ENCODE results near the gene PRR14L.
"Not testable (repeated sequence)": the region's sequence is repeated elsewhere in the genome, so short reads cannot be mapped to it uniquely, and the experiment has no call there.

PRR14L gene

DNA sequence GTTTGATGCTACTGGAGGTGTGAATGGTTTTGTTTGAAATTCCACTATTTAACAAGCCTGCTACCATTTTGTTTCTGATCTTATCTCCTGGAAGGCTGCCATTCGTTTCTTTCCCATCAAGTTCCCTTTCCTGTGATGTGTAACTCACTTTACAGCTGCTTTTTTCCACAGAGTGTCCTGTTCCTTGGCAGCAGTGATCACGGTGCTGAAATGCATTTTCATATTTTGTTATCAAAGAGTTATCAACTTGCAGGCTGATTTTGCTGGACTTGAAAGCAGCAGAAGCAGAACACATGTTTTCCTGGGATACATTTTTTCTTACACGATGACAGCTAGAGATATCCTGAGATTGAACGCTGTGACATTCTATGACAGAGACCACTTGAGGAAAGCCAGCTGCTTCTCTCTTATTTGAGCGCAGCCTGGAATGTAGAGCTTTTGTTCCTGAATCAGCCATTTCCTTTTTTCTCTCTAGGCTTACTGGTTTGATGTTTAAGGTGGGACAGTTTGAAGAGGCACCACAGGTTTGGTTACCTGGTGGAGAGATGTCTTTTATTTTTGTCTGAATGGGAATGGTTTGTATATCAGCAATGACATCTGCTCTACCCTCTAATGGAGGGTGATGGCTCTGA, 34.7 kb downstream of the PRR14L start:
- H3K9ac ChIP-seq (ENCODE audit: low read length): no peak overlapping the region
- H3K27ac ChIP-seq (ENCODE audit: low read length): no peak overlapping the region
- no peak overlapping the region for H3K4me3 ChIP-seq (ENCODE audit: low read length)
- no peaks in the 10 kb centered on the region for H3K4me1 ChIP-seq (ENCODE audit: control insufficient read depth, low read depth, low read length)
- H3K36me3 ChIP-seq (ENCODE audit: control insufficient read depth, low read depth, low read length): peaks cover 72% of the 10 kb centered on the region
- no peaks in the 10 kb centered on the region for H3K27me3 ChIP-seq (ENCODE audit: control insufficient read depth, insufficient read depth, low read length)
- H3K9me3 ChIP-seq (ENCODE audit: control insufficient read depth, low read depth, low read length): no peaks in the 10 kb centered on the region

- H3K27ac ChIP-seq (ENCODE audit: low read length); H3K4me3 ChIP-seq (ENCODE audit: low read length); H3K27me3 ChIP-seq (ENCODE audit: control insufficient read depth, insufficient read depth, low read length); H3K9me3 ChIP-seq (ENCODE audit: control insufficient read depth, low read depth, low read length); H3K9ac ChIP-seq (ENCODE audit: low read length); H3K4me1 ChIP-seq (ENCODE audit: control insufficient read depth, low read depth, low read length): not testable (repeated sequence)
- H3K36me3 ChIP-seq (ENCODE audit: control insufficient read depth, low read depth, low read length): peaks cover 56% of the 10 kb centered on the region
Measured at GRCh38 chr22:31711226-31711625, 38.7 kb downstream of the PRR14L start.

- H3K27me3 ChIP-seq (ENCODE audit: control insufficient read depth, insufficient read depth, low read length): no peaks in the 10 kb centered on the region
- H3K9ac ChIP-seq (ENCODE audit: low read length): no peak overlapping the region
- no peak overlapping the region for H3K4me3 ChIP-seq (ENCODE audit: low read length)
- peaks cover 30% of the 10 kb centered on the region for H3K36me3 ChIP-seq (ENCODE audit: control insufficient read depth, low read depth, low read length)
- H3K4me1 ChIP-seq (ENCODE audit: control insufficient read depth, low read depth, low read length): no peaks in the 10 kb centered on the region
- no peak overlapping the region for H3K27ac ChIP-seq (ENCODE audit: low read length)
- H3K9me3 ChIP-seq (ENCODE audit: control insufficient read depth, low read depth, low read length): no peaks in the 10 kb centered on the region
Measured at GRCh38 chr22:31707519-31707918, 42.4 kb downstream of the PRR14L start.

GRCh38 chr22:31695423-31695822, 54.5 kb downstream of the PRR14L start:
- Histone ChIP-seq H3K4me1 (ENCODE audit: control insufficient read depth, low read depth, low read length) (no peaks in the 10 kb centered on the region), H3K9me3 (ENCODE audit: control insufficient read depth, low read depth, low read length) (no peaks in the 10 kb centered on the region), H3K27ac (ENCODE audit: low read length) (no peak overlapping the region), H3K4me3 (ENCODE audit: low read length) (no peak overlapping the region), H3K27me3 (ENCODE audit: control insufficient read depth, insufficient read depth, low read length) (no peaks in the 10 kb centered on the region), H3K9ac (ENCODE audit: low read length) (no peak overlapping the region), H3K36me3 (ENCODE audit: control insufficient read depth, low read depth, low read length) (peaks cover 55% of the 10 kb centered on the region)

- H3K27ac ChIP-seq (ENCODE audit: low read length); H3K9ac ChIP-seq (ENCODE audit: low read length); H3K4me3 ChIP-seq (ENCODE audit: low read length); H3K9me3 ChIP-seq (ENCODE audit: control insufficient read depth, low read depth, low read length); H3K4me1 ChIP-seq (ENCODE audit: control insufficient read depth, low read depth, low read length); H3K27me3 ChIP-seq (ENCODE audit: control insufficient read depth, insufficient read depth, low read length): not testable (repeated sequence)
- peaks cover 42% of the 10 kb centered on the region for H3K36me3 ChIP-seq (ENCODE audit: control insufficient read depth, low read depth, low read length)
Measured at GRCh38 chr22:31694046-31694445, 55.9 kb downstream of the PRR14L start.

DNA sequence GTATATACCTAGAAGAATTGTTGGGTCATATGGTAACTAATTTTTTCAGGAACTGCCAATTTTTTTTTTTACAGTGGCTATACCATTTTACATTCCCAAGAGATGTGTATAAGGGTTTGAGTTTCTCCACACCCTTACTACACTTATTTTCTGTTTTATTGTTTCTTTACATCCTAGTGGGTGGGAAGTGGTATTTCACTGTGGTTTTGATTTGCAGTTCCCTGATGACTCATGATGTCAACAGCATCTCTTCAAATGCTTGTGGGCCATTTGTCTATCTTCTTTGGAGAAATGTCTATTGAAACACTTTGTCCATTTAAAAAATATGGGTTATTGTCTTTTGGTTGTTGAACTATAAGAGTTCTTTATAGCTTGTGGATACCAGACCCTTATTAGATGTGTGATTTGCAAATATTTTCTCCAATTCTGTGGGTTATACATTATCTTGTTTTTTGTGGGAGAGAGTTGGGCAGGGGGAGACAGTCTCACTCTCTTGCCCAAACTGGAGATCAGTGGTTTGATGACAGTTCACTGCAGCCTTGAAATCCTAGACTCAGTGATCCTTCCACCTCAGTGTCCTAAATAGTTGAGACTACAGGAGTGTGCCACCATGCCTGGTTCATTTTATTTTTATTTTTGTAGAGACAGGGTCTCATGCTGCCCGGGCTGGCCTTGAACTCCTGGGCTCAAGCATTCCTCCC, 57.6 kb downstream of the PRR14L start:
- no peaks in the 10 kb centered on the region for H3K27me3 ChIP-seq (ENCODE audit: control insufficient read depth, insufficient read depth, low read length)
- H3K4me3 ChIP-seq (ENCODE audit: low read length): no peak overlapping the region
- peaks cover 42% of the 10 kb centered on the region for H3K36me3 ChIP-seq (ENCODE audit: control insufficient read depth, low read depth, low read length)
- no peak overlapping the region for H3K27ac ChIP-seq (ENCODE audit: low read length)
- no peak overlapping the region for H3K9ac ChIP-seq (ENCODE audit: low read length)
- H3K9me3 ChIP-seq (ENCODE audit: control insufficient read depth, low read depth, low read length): no peaks in the 10 kb centered on the region
- H3K4me1 ChIP-seq (ENCODE audit: control insufficient read depth, low read depth, low read length): no peaks in the 10 kb centered on the region

DNA sequence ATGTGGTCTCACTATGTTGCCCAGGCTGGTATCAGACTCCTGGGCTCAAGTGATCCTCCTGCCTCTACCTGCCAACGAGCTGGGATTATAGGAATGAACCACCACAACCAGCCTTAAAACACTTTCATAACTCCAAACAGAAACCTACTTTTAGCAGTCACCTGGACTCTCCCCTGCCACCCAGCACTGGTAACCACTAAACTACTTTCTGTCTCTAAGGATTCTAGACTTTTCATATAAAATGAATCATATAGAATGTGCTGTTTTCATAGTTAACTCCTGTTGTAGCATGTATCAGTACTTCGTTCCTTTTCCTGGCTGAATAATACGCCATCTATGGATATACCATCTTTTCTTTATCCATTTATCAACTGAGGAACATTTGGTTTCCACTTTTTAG, 58.5 kb downstream of the PRR14L start:
- Histone ChIP-seq H3K4me3 (ENCODE audit: low read length) (no peak overlapping the region), H3K4me1 (ENCODE audit: control insufficient read depth, low read depth, low read length) (no peaks in the 10 kb centered on the region), H3K9me3 (ENCODE audit: control insufficient read depth, low read depth, low read length) (no peaks in the 10 kb centered on the region), H3K27me3 (ENCODE audit: control insufficient read depth, insufficient read depth, low read length) (no peaks in the 10 kb centered on the region), H3K27ac (ENCODE audit: low read length) (no peak overlapping the region), H3K36me3 (ENCODE audit: control insufficient read depth, low read depth, low read length) (peaks cover 45% of the 10 kb centered on the region), H3K9ac (ENCODE audit: low read length) (no peak overlapping the region)

DNA sequence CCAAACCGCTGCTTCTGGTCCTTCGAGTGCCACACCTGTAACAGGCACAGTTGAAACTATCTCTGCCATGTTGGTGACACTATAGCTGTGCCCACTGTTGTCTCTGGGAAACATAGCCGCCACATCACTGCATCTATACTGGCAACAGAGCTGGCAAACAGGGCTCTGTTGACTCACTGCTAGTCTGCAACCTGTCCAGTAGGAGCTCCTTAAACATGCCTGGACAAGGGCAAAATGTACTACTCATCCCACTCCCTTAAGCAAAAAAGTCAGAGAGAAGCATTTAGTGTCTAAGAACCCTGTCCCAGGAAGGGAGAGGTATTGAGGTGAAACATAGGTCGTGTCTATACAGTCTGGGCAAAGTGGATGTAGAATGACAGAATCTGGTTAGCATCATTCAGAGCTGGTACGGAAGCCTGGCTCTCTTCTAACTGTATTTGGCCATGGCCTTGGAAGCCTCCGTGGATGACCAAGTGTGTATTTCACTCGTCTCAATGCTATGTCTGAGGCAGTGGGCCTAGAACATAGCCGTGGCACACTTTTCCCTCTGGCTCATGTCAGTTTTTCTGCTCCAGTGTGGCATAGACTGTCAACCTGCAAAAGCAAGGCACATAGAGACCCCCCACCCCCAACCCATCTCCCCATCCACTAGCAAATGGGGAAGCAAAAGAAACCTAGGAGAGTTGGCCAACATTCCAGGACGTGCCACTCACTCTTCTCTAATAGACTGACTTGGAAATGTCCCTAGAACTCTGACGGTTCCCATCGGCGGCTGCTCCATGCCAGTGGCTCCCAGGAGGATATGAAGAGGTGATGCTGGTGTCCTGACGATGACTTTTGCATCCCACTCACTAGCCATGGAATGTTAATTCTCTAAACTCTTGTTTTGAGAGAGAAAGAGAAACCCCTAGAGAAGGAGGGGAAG, 66.5 kb downstream of the PRR14L start:
- Histone ChIP-seq H3K4me1 (ENCODE audit: control insufficient read depth, low read depth, low read length) (no peaks in the 10 kb centered on the region), H3K9ac (ENCODE audit: low read length) (no peak overlapping the region), H3K27ac (ENCODE audit: low read length) (no peak overlapping the region), H3K4me3 (ENCODE audit: low read length) (no peak overlapping the region), H3K9me3 (ENCODE audit: control insufficient read depth, low read depth, low read length) (no peaks in the 10 kb centered on the region), H3K36me3 (ENCODE audit: control insufficient read depth, low read depth, low read length) (peaks cover 41% of the 10 kb centered on the region), H3K27me3 (ENCODE audit: control insufficient read depth, insufficient read depth, low read length) (no peaks in the 10 kb centered on the region)

- no peak overlapping the region for H3K4me3 ChIP-seq (ENCODE audit: low read length)
- no peak overlapping the region for H3K9ac ChIP-seq (ENCODE audit: low read length)
- no peaks in the 10 kb centered on the region for H3K27me3 ChIP-seq (ENCODE audit: control insufficient read depth, insufficient read depth, low read length)
- peaks cover 36% of the 10 kb centered on the region for H3K36me3 ChIP-seq (ENCODE audit: control insufficient read depth, low read depth, low read length)
- H3K4me1 ChIP-seq (ENCODE audit: control insufficient read depth, low read depth, low read length): no peaks in the 10 kb centered on the region
- no peak overlapping the region for H3K27ac ChIP-seq (ENCODE audit: low read length)
- no peaks in the 10 kb centered on the region for H3K9me3 ChIP-seq (ENCODE audit: control insufficient read depth, low read depth, low read length)
Measured at GRCh38 chr22:31682751-31683150, 67.2 kb downstream of the PRR14L start.

DNA sequence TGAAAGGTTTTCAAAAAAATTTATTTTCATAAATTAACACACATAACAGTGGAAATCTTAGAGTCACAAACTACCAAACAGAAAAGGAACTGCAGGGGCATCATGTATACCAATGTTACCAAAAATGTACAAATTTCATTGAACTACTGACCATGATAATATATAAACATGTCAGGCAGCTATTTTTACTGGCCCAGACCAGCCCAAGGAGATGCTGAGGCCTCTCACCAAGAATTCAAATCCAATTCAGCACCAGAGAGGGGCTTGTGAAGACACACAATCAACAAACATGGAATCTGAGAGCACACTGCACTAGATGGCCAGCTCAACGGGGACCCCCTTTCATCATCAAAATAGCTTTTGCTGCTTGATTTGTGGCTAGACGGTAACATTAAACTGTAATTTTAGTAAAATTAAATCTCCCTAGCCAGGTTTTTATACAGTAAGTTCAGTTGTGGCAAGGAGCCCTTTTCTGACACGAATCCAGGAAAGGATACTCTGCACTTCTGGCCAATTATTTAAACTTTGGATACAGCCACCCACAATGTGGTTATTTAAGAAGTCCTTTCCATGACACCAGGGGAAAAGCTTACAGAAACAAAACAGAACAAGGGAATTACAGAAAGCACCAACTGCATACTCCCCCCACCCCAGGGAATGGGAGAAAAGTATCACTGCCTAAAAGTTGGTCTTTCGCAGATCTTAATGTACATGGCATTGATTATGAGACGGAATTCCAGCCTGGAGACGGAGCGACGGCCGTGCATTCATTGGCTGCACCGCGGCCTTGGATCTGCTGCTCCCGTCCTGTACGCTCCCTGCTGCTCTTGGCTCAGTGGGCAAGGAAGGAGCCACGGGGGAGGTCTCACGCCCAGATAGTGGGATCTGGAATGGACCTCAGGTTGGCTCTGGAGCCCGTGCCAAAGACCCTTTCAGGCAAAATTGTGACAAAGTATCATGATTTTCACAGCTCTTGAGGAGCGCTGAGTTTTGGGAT, 68.3 kb downstream of the PRR14L start:
- Histone ChIP-seq H3K27ac (ENCODE audit: low read length) (no peak overlapping the region), H3K9me3 (ENCODE audit: control insufficient read depth, low read depth, low read length) (no peaks in the 10 kb centered on the region), H3K4me3 (ENCODE audit: low read length) (no peak overlapping the region), H3K27me3 (ENCODE audit: control insufficient read depth, insufficient read depth, low read length) (no peaks in the 10 kb centered on the region), H3K36me3 (ENCODE audit: control insufficient read depth, low read depth, low read length) (peaks cover 30% of the 10 kb centered on the region), H3K4me1 (ENCODE audit: control insufficient read depth, low read depth, low read length) (no peaks in the 10 kb centered on the region), H3K9ac (ENCODE audit: low read length) (no peak overlapping the region)

All from iPS-18a (cell line).